Fibroblast of lung (primary cell): ENCODE data around the gene SLC6A19.

ENCODE experiments used
- CTCF ChIP-seq, 2 donors: IDR thresholded peaks in 1 of 2; conservative IDR thresholded peaks in 1 of 2; 1 replicate in 1 of 2; 2 replicates in 1 of 2; pipeline ENCODE4 v1.5.1; 2011 to 2012; ENCODE audit warnings: low read length in 2 of 2, control low read depth in 1 of 2, inconsistent platforms in 1 of 2, low read depth in 1 of 2, mild to moderate bottlenecking in 1 of 2
- EZH2 ChIP-seq: IDR thresholded peaks from 2 replicates; pipeline ENCODE4 v1.5.1; 2012; ENCODE audit warnings: low read length, control low read depth, mild to moderate bottlenecking; ENCODE audit errors: missing control alignments

GRCh38 chr5:1152156-1152555, 49.2 kb upstream of the SLC6A19 start:
- TF ChIP-seq CTCF (conservative IDR thresholded peaks at IDR 0.05 in 1 of 2, IDR thresholded peaks at IDR 0.05 in 1 of 2; ENCODE audit: low read depth in 1 of 2, low read length in 2 of 2) (no peak), EZH2 (no peak)
